SK-N-SH (cell line): ENCODE results near the gene SLC6A8.

Source experiments
- FOXM1 ChIP-seq: IDR thresholded peaks from 2 replicates; pipeline ENCODE4 v1.4.0; 2012; ENCODE audit warnings: low read depth, mild to moderate bottlenecking
- MXI1 ChIP-seq: IDR thresholded peaks from 2 replicates; pipeline ENCODE4 v1.6.1; 2012; ENCODE audit warnings: mild to moderate bottlenecking, low read depth, low read length, improper control_type of control experiment
- YY1 ChIP-seq: IDR thresholded peaks from 2 replicates; pipeline ENCODE4 v1.4.0; 2012; ENCODE audit warnings: low read depth, mild to moderate bottlenecking
- TF ChIP-seq, protein P1 (sequence below): fragments of 200-600 bp; sonication (generic); IDR thresholded peaks from 2 replicates; pipeline ENCODE4 v1.6.1; 2017; ENCODE audit warnings: antibody characterized with exemption, mild to moderate bottlenecking, moderate library complexity
- TF ChIP-seq, protein P2 (sequence below): fragments of 150-350 bp; IDR thresholded peaks from 2 replicates; pipeline ENCODE4 v1.6.1; 2017; ENCODE audit warnings: antibody characterized with exemption, low read length, low read depth, borderline replicate concordance

- no peak for TF ChIP-seq MXI1
- TF ChIP-seq, protein P1, sequence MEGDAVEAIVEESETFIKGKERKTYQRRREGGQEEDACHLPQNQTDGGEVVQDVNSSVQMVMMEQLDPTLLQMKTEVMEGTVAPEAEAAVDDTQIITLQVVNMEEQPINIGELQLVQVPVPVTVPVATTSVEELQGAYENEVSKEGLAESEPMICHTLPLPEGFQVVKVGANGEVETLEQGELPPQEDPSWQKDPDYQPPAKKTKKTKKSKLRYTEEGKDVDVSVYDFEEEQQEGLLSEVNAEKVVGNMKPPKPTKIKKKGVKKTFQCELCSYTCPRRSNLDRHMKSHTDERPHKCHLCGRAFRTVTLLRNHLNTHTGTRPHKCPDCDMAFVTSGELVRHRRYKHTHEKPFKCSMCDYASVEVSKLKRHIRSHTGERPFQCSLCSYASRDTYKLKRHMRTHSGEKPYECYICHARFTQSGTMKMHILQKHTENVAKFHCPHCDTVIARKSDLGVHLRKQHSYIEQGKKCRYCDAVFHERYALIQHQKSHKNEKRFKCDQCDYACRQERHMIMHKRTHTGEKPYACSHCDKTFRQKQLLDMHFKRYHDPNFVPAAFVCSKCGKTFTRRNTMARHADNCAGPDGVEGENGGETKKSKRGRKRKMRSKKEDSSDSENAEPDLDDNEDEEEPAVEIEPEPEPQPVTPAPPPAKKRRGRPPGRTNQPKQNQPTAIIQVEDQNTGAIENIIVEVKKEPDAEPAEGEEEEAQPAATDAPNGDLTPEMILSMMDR: no peak
- TF ChIP-seq YY1: no peak
- TF ChIP-seq FOXM1: no peak
- TF ChIP-seq, protein P2, sequence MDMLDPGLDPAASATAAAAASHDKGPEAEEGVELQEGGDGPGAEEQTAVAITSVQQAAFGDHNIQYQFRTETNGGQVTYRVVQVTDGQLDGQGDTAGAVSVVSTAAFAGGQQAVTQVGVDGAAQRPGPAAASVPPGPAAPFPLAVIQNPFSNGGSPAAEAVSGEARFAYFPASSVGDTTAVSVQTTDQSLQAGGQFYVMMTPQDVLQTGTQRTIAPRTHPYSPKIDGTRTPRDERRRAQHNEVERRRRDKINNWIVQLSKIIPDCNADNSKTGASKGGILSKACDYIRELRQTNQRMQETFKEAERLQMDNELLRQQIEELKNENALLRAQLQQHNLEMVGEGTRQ: no peak
These were observed 2.6 kb upstream of the SLC6A8 start for GRCh38 chrX:153685156-153685536.
